BJ (cell line): Measurements from ENCODE around the gene CPLX3. TPM values are rescaled to one million over a fixed set of nuclear protein-coding genes. Genes with fewer than 3 reads are reported as not detected.
"Not testable (repeated sequence)": the region's sequence is repeated elsewhere in the genome, so short reads cannot be mapped to it uniquely, and the experiment has no call there.

Experiments used
- CTCF ChIA-PET: fragments of 350-600 bp; formaldehyde crosslinking; extraction: SDS; loops from one replicate; lab custom pipeline; 2021; ENCODE audit warnings: antibody characterized with exemption, inconsistent platforms; lab: Yijun Ruan, JAX
- POLR2A ChIA-PET: fragments of 300-600 bp; sonication (Branson Sonifier 250); formaldehyde crosslinking; extraction: SDS; loops from one replicate; lab custom pipeline; 2021; ENCODE audit warnings: antibody characterized with exemption; lab: Charles Lee
- DNase-seq: peaks from one replicate; pipeline ENCODE4 v3.0.0-alpha.2; 2011; ENCODE audit warnings: low read depth
- H3K27me3 ChIP-seq: 2 replicates; pipeline ENCODE4 v1.6.0; 2011; ENCODE audit warnings: low read length; ENCODE audit not compliant: control insufficient read depth, insufficient read depth
- H3K36me3 ChIP-seq: 2 replicates; pipeline ENCODE4 v1.5.1; 2011; ENCODE audit warnings: low read length; ENCODE audit not compliant: control insufficient read depth, insufficient read depth
- H3K4me3 ChIP-seq: 2 replicates; pipeline ENCODE4 v1.5.1; 2011; ENCODE audit warnings: low read depth, mild to moderate bottlenecking, control low read depth, low read length
- CTCF ChIP-seq: IDR thresholded peaks from 2 replicates; pipeline ENCODE4 v1.5.1; 2011; ENCODE audit warnings: low read depth, mild to moderate bottlenecking, control low read depth, inconsistent platforms, low read length, moderate library complexity; ENCODE audit not compliant: insufficient read depth
- polyA plus RNA-seq: library from polyadenylated mRNA; depleted of rRNA; stranded (reverse); fragments of >200 nt; gene quantifications from 2 replicates; pipeline ENCODE4 v1.2.3, GENCODE V29; 2011

Gene CPLX3
- polyA plus RNA-seq, 1 experiment: not detected

GRCh38 chr15:74783072-74783807, 43.2 kb upstream of the CPLX3 start:
- no peaks in the 10 kb centered on the region for H3K36me3 ChIP-seq
- H3K4me3 ChIP-seq: peak overlapping the region; percentile 89
- H3K27me3 ChIP-seq: no peaks in the 10 kb centered on the region
- CTCF ChIA-PET: interaction anchor here (1.0 to 9.2 kb wide), 14 partner anchors 11 to 174 kb away, joined by 3 to 137 read pairs (median 6); no protein-coding TSS in a partner anchor
- POLR2A ChIA-PET: no interaction called here
- no peak for TF ChIP-seq CTCF
- DNase-seq: no peak

GRCh38 chr15:74783808-74784175, 42.6 kb upstream of the CPLX3 start:
- TF ChIP-seq CTCF: no peak
- no peak for DNase-seq
- Histone ChIP-seq H3K4me3 (peak overlapping the region; percentile 89; the same call in 1 of the 2 replicates), H3K27me3 (no peaks in the 10 kb centered on the region), H3K36me3 (no peaks in the 10 kb centered on the region)
- ChIA-PET POLR2A (no interaction called here), CTCF (interaction anchor here (1.0 to 9.2 kb wide), 14 partner anchors 10 to 174 kb away, joined by 3 to 137 read pairs (median 5); no protein-coding TSS in a partner anchor)

- no peaks in the 10 kb centered on the region for H3K27me3 ChIP-seq
- H3K4me3 ChIP-seq: no peak overlapping the region
- no peaks in the 10 kb centered on the region for H3K36me3 ChIP-seq
- TF ChIP-seq CTCF: no peak
- DNase-seq: no peak
- POLR2A ChIA-PET: no interaction called here
- CTCF ChIA-PET: interaction anchor here (0.6 to 9.2 kb wide), 12 partner anchors 9 to 173 kb away, joined by 3 to 137 read pairs (median 4); no protein-coding TSS in a partner anchor
These were observed 41.8 kb upstream of the CPLX3 start for GRCh38 chr15:74784426-74785193.

GRCh38 chr15:74785194-74786032, 41.0 kb upstream of the CPLX3 start:
- ChIA-PET CTCF (interaction anchor here (1.1 to 9.2 kb wide), 8 partner anchors 9 to 166 kb away, joined by 3 to 137 read pairs (median 9); no protein-coding TSS in a partner anchor), POLR2A (no interaction called here)
- no peak for TF ChIP-seq CTCF
- Histone ChIP-seq H3K4me3 (no peak overlapping the region), H3K36me3 (no peaks in the 10 kb centered on the region), H3K27me3 (no peaks in the 10 kb centered on the region)
- no peak for DNase-seq

GRCh38 chr15:74786081-74786480, 40.3 kb upstream of the CPLX3 start:
- CTCF ChIA-PET: interaction anchor here (1.1 to 3.3 kb wide), 3 partner anchors 9 to 50 kb away, joined by 3 to 29 read pairs (median 13); no protein-coding TSS in a partner anchor
- H3K27me3 ChIP-seq, H3K4me3 ChIP-seq, H3K36me3 ChIP-seq, DNase-seq, POLR2A ChIA-PET: not testable (repeated sequence)
